Large intestine (tissue), 3 donors: ENCODE results near the gene MAN2B2. TPM values are rescaled to one million over a fixed set of nuclear protein-coding genes. Genes with fewer than 3 reads are reported as not detected.

Experiments used
- DNase-seq, 2 donors: peaks; one replicate each; pipeline versions ENCODE4 v3.0.0 to v3.0.0-alpha.2; 2013
- H3K27ac ChIP-seq: one replicate; pipeline ENCODE4 v1.5.1; 2013; ENCODE audit warnings: low read length
- H3K27me3 ChIP-seq: 2 replicates; pipeline ENCODE4 v1.6.1; 2013; ENCODE audit warnings: low read length; ENCODE audit not compliant: control insufficient read depth, insufficient read depth
- H3K36me3 ChIP-seq: 2 replicates; pipeline ENCODE4 v1.6.1; 2013; ENCODE audit warnings: low read length; ENCODE audit not compliant: control insufficient read depth, insufficient read depth
- H3K4me1 ChIP-seq: one replicate; pipeline ENCODE4 v1.6.1; 2013; ENCODE audit warnings: low read length; ENCODE audit not compliant: control insufficient read depth, insufficient read depth
- H3K4me3 ChIP-seq: one replicate; pipeline ENCODE4 v1.5.1; 2013; ENCODE audit warnings: low read length
- H3K9me3 ChIP-seq: one replicate; pipeline ENCODE4 v1.6.1; 2013; ENCODE audit warnings: mild to moderate bottlenecking, low read depth, low read length, moderate library complexity; ENCODE audit not compliant: control insufficient read depth
- WGBS: methylation state at CpG from one replicate; pipeline ENCODE4 v1.1.5; 2013; ENCODE audit warnings: low lambda C conversion rate; ENCODE audit not compliant: insufficient coverage; 5-methylcytosine and 5-hydroxymethylcytosine counted together
- polyA plus RNA-seq: library from polyadenylated mRNA; unstranded; fragments of 120-200 nt; gene quantifications from one replicate; pipeline ENCODE4 v1.2.1, GENCODE V29; 2013

The MAN2B2 gene
- polyA plus RNA-seq, 1 donor: 18.2 TPM

DNA sequence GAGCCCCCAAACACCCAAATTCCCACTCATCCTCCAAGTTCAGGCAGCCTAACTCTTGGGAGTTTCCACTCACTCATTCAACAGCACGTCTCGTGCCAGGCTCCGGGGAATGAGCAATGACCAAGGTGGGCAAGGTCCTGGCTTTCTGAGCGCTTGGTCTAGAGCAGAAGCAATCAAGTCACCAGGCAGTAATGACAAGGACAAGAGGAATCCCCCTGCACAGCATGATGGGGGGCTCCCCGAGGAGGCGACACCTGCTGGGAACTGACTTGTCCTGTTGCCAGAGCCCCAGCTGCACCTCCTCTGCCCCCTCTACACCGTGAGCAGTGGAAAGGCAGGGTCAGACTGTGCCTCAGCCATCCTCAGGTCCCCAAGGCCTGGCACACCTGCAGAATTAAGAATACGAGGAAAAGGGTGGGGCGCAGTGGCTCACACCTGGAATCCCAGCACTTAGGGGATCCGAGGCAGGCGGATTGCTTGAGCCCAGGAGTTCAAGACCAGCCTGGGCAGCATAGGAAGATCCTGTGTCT is 39.8 kb downstream of the MAN2B2 start:
- no peaks in the 10 kb centered on the region for H3K27me3 ChIP-seq
- DNase-seq: no peak
- no peaks in the 10 kb centered on the region for H3K9me3 ChIP-seq
- peaks cover 54% of the 10 kb centered on the region for H3K36me3 ChIP-seq
- H3K4me3 ChIP-seq: no peak overlapping the region
- H3K27ac ChIP-seq: no peak overlapping the region
- no CpG with 5 or more reads among the region's 11 CpGs for WGBS
- H3K4me1 ChIP-seq: no peaks in the 10 kb centered on the region

DNA sequence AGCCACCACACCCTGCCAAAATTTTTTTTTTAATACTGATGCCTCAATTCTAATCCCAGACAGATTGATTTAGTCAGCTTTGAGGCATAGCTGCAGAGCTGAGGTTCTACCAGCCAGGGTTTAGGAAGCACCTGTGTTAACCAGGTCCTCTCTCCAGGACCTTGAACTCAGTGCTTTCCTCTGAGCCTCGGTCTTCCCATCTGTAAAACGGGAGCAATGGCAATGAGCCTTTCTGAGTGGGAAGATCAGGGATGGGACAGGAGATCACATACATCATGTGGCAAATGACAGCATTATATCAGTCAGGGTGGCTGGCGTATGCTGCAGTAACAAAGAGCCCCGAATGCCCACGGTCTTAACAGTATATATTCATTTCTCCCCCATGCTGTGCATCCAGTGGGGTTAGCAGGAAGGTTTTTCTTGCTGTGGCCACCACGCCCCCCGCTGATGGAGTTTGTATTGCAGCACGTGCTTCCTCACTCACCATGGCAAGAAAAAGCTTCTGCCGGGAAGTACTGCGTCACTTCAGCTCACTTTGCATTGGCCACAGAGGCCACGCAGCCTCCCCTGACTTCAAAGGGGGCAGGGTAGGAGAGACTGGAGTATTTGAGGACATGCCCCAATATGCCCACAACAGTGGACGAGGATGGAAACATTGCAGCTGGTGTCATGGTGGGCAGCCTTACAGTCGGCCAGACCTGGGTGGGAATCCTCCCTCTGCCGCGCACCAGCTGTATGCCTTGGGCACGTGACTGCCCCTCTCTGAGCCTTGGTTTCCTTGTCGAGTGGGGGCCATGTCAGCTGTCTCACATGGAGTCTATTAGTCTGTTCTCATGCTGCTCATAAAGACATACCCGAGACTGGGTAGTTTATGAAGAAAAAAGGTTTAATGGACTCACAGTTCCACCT is 41.4 kb downstream of the MAN2B2 start:
- WGBS: no CpG with 5 or more reads among the region's 18 CpGs
- Histone ChIP-seq H3K9me3 (no peaks in the 10 kb centered on the region), H3K4me3 (no peak overlapping the region), H3K27ac (no peak overlapping the region), H3K27me3 (no peaks in the 10 kb centered on the region), H3K36me3 (peaks cover 46% of the 10 kb centered on the region), H3K4me1 (no peaks in the 10 kb centered on the region)
- no peak for DNase-seq

DNA sequence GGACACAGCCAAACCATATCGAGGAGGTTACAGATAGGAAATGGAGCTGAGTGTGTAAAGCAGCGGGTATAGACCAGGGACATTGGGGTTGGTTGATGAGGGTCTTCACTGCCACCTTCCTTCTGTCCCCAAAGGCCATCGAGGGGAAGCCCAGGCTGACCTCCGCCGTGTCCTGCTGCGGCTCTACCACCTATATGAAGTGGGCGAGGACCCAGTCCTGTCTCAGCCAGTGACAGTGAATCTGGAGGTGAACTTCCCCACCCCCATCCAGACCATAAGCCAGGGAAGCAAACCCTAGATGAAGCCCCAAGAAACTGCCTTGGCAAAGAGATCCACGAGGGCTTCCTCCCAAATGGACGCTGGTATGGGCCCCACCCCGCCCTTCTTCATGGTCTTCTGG is 42.3 kb downstream of the MAN2B2 start:
- H3K9me3 ChIP-seq: no peaks in the 10 kb centered on the region
- no peak for DNase-seq
- H3K27ac ChIP-seq: no peak overlapping the region
- peaks cover 43% of the 10 kb centered on the region for H3K36me3 ChIP-seq
- no peaks in the 10 kb centered on the region for H3K4me1 ChIP-seq
- no peak overlapping the region for H3K4me3 ChIP-seq
- no peaks in the 10 kb centered on the region for H3K27me3 ChIP-seq
- no CpG with 5 or more reads among the region's 10 CpGs for WGBS

DNA sequence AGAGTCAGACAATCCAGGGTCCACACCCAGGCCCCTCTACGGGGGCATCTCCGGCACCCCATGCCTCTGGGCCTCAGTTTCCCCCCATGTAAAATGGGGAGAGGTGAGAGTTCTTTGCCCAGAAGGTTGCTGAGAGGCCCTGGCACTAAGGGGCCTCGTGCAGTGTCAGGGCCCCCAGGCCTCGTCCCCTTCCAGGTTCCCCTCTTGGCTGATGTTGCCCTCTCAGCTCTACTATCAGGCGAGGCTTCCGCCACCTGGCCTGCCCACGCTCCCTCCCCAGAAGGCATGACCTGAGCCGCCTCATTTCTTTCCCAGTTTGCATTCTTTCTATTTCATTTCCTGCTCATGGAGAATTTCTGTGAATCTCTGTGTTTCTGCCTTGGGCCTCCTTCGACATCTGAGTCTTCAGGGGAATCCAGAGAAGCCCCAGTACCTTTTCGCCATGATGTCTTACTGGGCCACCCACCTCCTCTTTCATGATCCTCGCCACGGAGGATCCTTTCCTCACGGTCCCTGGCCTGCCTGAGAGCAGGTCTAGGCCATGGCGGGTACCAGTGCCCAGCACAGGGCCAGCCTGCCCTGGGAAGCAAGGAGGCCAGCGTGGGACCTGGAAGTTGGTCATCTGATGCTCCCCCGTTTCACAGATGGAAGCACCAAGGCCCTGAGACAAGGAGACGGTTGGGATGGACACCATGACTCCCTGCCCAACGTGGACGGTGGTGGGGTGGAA is 43.6 kb downstream of the MAN2B2 start:
- Histone ChIP-seq H3K4me3 (no peak overlapping the region), H3K27me3 (no peaks in the 10 kb centered on the region), H3K36me3 (peaks cover 38% of the 10 kb centered on the region), H3K27ac (no peak overlapping the region), H3K9me3 (no peaks in the 10 kb centered on the region), H3K4me1 (no peaks in the 10 kb centered on the region)
- no peak for DNase-seq
- WGBS: 100% methylated on average over 1 of the region's 19 CpGs

DNA sequence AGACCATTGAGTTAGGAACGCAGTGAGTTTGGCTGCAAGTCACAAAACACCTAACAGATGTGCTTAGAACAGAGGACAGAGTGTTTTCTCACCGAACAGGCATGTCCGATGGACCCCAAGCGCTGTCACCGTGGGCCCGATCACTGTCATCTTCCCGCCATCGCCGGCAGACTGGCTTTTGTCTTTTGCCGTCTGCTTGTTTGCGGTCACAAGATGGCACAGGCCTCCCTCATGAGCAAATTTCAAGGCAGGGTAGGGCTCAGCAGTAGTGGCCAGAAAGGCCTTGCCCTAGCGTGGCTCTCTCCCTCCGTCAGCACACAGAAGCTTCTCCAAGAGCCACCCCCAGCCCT is 44.1 kb downstream of the MAN2B2 start:
- H3K36me3 ChIP-seq: peaks cover 38% of the 10 kb centered on the region
- no peak overlapping the region for H3K27ac ChIP-seq
- WGBS: no CpG with 5 or more reads among the region's 13 CpGs
- DNase-seq: no peak
- no peaks in the 10 kb centered on the region for H3K27me3 ChIP-seq
- no peaks in the 10 kb centered on the region for H3K9me3 ChIP-seq
- H3K4me3 ChIP-seq: no peak overlapping the region
- no peaks in the 10 kb centered on the region for H3K4me1 ChIP-seq

DNA sequence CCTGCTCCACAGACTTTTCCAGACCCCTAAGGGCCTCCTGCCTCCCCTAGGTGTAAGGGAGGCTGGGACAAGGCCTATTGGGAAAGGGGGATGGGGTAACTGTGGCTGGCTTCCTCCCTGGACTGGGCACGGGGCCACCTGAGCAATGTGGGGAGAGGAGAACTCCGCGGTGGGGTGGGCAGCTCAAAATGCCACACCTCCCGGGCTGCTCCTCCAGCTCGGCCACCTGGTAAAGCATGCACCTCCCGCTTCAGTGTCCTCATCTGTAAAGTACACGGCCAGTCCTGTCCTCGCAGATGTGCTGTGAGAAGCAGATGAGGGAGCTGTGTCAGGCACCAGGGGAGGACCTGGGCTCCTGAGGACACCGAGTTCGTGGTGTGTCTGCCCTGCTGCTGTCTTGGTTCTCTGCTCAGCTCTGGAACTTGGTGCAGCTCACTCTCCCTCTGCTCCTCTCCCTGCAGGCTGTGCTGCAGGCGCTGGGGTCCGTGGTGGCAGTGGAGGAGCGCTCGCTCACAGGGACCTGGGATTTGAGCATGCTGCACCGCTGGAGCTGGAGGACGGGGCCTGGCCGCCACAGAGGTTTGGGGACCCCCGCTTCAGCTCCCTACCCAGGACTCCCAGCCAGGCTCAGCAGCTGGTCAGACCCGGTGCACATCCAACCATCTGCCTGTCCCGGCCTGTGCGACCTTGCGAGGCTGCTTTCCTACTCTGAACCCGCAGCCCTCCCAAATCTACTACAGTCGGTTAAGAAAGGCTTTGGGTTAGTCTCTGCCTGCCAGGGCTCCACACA is 44.7 kb downstream of the MAN2B2 start:
- H3K9me3 ChIP-seq: no peaks in the 10 kb centered on the region
- peaks cover 35% of the 10 kb centered on the region for H3K36me3 ChIP-seq
- H3K4me3 ChIP-seq: no peak overlapping the region
- no peaks in the 10 kb centered on the region for H3K27me3 ChIP-seq
- H3K27ac ChIP-seq: no peak overlapping the region
- WGBS: no CpG with 5 or more reads among the region's 24 CpGs
- H3K4me1 ChIP-seq: no peaks in the 10 kb centered on the region
- no peak for DNase-seq

DNA sequence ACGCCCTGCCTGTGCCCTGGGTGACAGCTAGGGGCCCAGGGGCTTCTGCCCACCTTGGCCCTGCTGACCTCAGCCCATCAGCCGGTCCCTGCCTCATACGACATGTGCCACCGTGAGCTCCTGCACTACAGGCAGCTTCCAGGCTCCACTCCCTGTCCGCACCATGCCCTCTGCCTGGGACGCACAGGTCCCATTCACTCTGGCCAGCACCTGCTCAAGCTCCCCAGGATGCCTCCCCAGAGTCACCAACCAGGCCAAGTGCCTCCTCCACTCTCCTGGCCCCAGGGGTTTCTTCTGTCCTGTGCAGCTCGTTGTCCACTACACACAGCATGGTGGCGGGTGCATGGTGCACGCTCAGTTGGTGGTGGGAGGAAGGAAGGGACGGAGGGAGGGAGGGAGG is 45.3 kb downstream of the MAN2B2 start:
- DNase-seq: no peak
- H3K4me1 ChIP-seq: no peaks in the 10 kb centered on the region
- H3K27ac ChIP-seq: no peak overlapping the region
- peaks cover 29% of the 10 kb centered on the region for H3K36me3 ChIP-seq
- no CpG with 5 or more reads among the region's 10 CpGs for WGBS
- no peaks in the 10 kb centered on the region for H3K9me3 ChIP-seq
- no peak overlapping the region for H3K4me3 ChIP-seq
- no peaks in the 10 kb centered on the region for H3K27me3 ChIP-seq

DNA sequence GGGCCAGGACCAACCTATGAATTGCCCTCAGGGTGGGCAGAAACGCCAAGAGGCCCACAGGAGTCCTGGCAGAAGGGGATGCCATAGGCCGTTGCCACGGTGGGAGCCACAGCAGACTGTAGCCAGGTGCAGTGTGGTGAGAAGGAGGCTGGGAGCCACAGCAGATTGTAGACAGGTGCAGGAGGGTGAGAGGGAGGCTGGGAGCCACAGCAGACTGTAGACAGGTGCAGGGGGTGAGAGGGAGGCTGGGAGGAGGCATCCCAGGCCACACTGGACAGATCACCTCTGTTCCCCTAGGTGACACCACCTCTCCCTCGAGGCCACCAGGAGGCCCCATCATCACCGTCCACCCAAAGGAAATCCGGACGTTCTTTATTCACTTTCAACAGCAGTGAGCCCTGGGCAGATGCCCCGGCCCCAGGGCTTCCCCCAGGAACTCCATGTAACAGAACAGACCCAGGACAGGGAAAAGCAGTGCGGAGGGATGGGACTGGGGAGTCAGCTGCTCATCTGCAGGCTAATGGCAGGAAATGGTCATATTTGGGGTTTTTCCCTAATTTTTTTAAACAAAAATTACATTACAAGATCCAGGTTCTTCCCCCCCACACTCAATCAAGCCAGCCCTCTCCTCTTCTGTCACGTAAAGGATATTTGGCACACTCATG is 46.0 kb downstream of the MAN2B2 start:
- no peak for DNase-seq
- H3K27ac ChIP-seq: no peak overlapping the region
- no peaks in the 10 kb centered on the region for H3K4me1 ChIP-seq
- no peak overlapping the region for H3K4me3 ChIP-seq
- H3K36me3 ChIP-seq: peaks cover 25% of the 10 kb centered on the region
- no CpG with 5 or more reads among the region's 10 CpGs for WGBS
- no peaks in the 10 kb centered on the region for H3K27me3 ChIP-seq
- H3K9me3 ChIP-seq: no peaks in the 10 kb centered on the region

DNA sequence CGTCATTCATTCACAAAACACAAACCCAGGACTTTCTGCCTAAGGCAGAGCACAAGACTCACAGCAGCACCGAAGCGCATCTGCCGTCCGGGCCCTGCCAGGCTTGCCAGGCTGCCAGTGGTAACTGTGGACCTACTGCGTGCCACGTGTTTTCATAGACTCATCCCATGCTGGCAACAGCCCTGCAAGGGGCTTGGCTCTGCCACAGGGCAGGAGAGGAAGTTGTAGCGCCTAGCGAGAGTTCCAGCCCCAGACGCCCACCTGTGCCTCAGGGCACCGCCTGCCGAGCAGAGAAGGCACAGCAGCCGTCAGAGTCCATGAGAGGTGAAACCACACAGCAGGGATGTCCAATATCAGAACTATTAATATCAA is 46.6 kb downstream of the MAN2B2 start:
- H3K4me1 ChIP-seq: no peaks in the 10 kb centered on the region
- no peak overlapping the region for H3K27ac ChIP-seq
- no peaks in the 10 kb centered on the region for H3K27me3 ChIP-seq
- no peak for DNase-seq
- no CpG with 5 or more reads among the region's 13 CpGs for WGBS
- peaks cover 20% of the 10 kb centered on the region for H3K36me3 ChIP-seq
- H3K9me3 ChIP-seq: no peaks in the 10 kb centered on the region
- H3K4me3 ChIP-seq: no peak overlapping the region

DNA sequence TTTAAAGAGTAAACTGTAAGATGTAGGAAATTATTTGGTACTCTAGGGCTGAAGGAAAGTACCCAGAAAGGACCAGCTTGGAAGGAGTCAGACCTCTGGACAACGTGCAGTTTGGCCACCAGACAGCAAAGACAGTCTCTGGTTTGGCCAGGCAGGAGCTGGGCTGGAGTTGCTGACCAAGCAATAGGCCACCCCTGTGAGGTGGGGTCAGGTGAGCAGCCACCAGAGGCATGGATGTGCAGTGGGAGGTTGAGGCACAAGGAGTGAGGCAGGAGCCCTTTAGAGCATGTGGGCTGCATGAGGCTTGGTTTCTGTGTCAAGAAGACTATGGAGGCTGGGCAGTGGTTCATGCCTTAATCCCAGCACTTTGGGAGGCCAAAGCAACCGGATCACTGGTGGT is 47.8 kb downstream of the MAN2B2 start:
- Histone ChIP-seq H3K27me3 (no peaks in the 10 kb centered on the region), H3K36me3 (peaks cover 10% of the 10 kb centered on the region), H3K4me3 (no peak overlapping the region), H3K4me1 (no peaks in the 10 kb centered on the region), H3K9me3 (no peaks in the 10 kb centered on the region), H3K27ac (no peak overlapping the region)
- WGBS: no CpG with 5 or more reads among the region's 2 CpGs
- DNase-seq: no peak
